HUES64 (cell line): ENCODE measurements around the gene ITIH1. TPM values are rescaled to one million over a fixed set of nuclear protein-coding genes. Genes with fewer than 3 reads are reported as not detected.
"Not testable (repeated sequence)": the region's sequence is repeated elsewhere in the genome, so short reads cannot be mapped to it uniquely, and the experiment has no call there.

Source experiments
- H3K27ac ChIP-seq: 2 replicates; pipeline ENCODE4 v1.7.0; 2013; ENCODE audit warnings: low read depth, low read length, inconsistent platforms
- H3K27me3 ChIP-seq: 2 replicates; pipeline ENCODE4 v1.6.1; 2013; ENCODE audit warnings: mild to moderate bottlenecking, low read length; ENCODE audit not compliant: insufficient read depth
- H3K36me3 ChIP-seq: 2 replicates; pipeline ENCODE4 v1.6.1; 2013; ENCODE audit warnings: mild to moderate bottlenecking, low read length; ENCODE audit not compliant: insufficient read depth
- H3K4me1 ChIP-seq: 2 replicates; pipeline ENCODE4 v1.6.1; 2013; ENCODE audit warnings: mild to moderate bottlenecking, low read length, moderate library complexity; ENCODE audit not compliant: insufficient read depth
- H3K4me3 ChIP-seq: 2 replicates; pipeline ENCODE4 v1.5.1; 2013; ENCODE audit warnings: mild to moderate bottlenecking, low read length, moderate library complexity
- H3K9ac ChIP-seq: 2 replicates; pipeline ENCODE4 v1.6.1; 2013; ENCODE audit warnings: mild to moderate bottlenecking, low read depth, low read length
- H3K9me3 ChIP-seq: 2 replicates; pipeline ENCODE4 v1.6.1; 2013; ENCODE audit warnings: low read depth, low read length; ENCODE audit not compliant: insufficient read depth
- WGBS: fragments of 150-250, 120-280 bp; methylation state at CpG from one replicate; pipeline ENCODE4 v1.1.7; 2013; ENCODE audit warnings: missing lambda C conversion rate; 5-methylcytosine and 5-hydroxymethylcytosine counted together
- polyA plus RNA-seq, 2 experiments: library from polyadenylated mRNA; stranded (reverse); fragments of 50-300 nt; gene quantifications; one replicate each; pipeline ENCODE4 v1.2.3, GENCODE V29; 2013

Gene ITIH1
- not detected for polyA plus RNA-seq (2013, experiment 1 of 2)
- not detected for polyA plus RNA-seq (2013, experiment 2 of 2)

- H3K4me1 ChIP-seq: 0 out of 2 replicates have a peak, but pooled peaks cover 6% of the 10 kb centered on the region
- no peaks in the 10 kb centered on the region for H3K9me3 ChIP-seq
- peaks cover 3% of the 10 kb centered on the region; the same call in 1 of the 2 replicates for H3K27me3 ChIP-seq
- no peak within 1 kb of the TSS for H3K27ac ChIP-seq
- WGBS: 91% methylated on average over 12 of the region's 12 CpGs
- H3K9ac ChIP-seq: no peak within 1 kb of the TSS
- no peaks in the 10 kb centered on the region for H3K36me3 ChIP-seq
- H3K4me3 ChIP-seq: no peak within 1 kb of the TSS
Observed at GRCh38 chr3:52777127-52777958, at the start of gene ITIH1. Gene ITIH1, plus strand, starts transcription at chr3:52777599. Its CDS starts 17 bp downstream, at chr3:52777616.

- WGBS: 94% methylated on average over 3 of the region's 3 CpGs
- H3K27me3 ChIP-seq, H3K27ac ChIP-seq, H3K9me3 ChIP-seq, H3K4me3 ChIP-seq, H3K9ac ChIP-seq, H3K4me1 ChIP-seq: not testable (repeated sequence)
- peaks cover 40% of the 10 kb centered on the region for H3K36me3 ChIP-seq
Observed at GRCh38 chr3:52728753-52729152, 48.6 kb upstream of the ITIH1 start.

- no peak overlapping the region for H3K27ac ChIP-seq
- peaks cover 55% of the 10 kb centered on the region for H3K36me3 ChIP-seq
Observed at GRCh38 chr3:52730681-52731080, 46.7 kb upstream of the ITIH1 start.

GRCh38 chr3:52731590-52731989 lies 45.8 kb upstream of the ITIH1 start:
- Histone ChIP-seq H3K4me1 (no peaks in the 10 kb centered on the region), H3K9ac (no peak overlapping the region), H3K27ac (no peak overlapping the region), H3K36me3 (peaks cover 63% of the 10 kb centered on the region), H3K27me3 (no peaks in the 10 kb centered on the region), H3K4me3 (no peak overlapping the region), H3K9me3 (no peaks in the 10 kb centered on the region)
- 91% methylated on average over 14 of the region's 14 CpGs for WGBS

More at GRCh38 chr3:52730681-52731080, 46.7 kb upstream of the ITIH1 start:
- H3K9ac ChIP-seq: no peak overlapping the region
- H3K4me3 ChIP-seq: no peak overlapping the region
- no peaks in the 10 kb centered on the region for H3K9me3 ChIP-seq
- no peaks in the 10 kb centered on the region for H3K27me3 ChIP-seq
- H3K4me1 ChIP-seq: no peaks in the 10 kb centered on the region

GRCh38 chr3:52733256-52733891 lies 44.0 kb upstream of the ITIH1 start:
- Histone ChIP-seq H3K36me3 (peaks cover 78% of the 10 kb centered on the region), H3K4me1 (no peaks in the 10 kb centered on the region), H3K27me3 (no peaks in the 10 kb centered on the region), H3K27ac (no peak overlapping the region), H3K9ac (no peak overlapping the region), H3K9me3 (no peaks in the 10 kb centered on the region), H3K4me3 (no peak overlapping the region)
- WGBS: 90% methylated on average over 10 of the region's 10 CpGs

- Histone ChIP-seq H3K9me3 (no peaks in the 10 kb centered on the region), H3K4me3 (no peak overlapping the region), H3K27me3 (no peaks in the 10 kb centered on the region), H3K36me3 (peaks cover 92% of the 10 kb centered on the region), H3K4me1 (no peaks in the 10 kb centered on the region), H3K27ac (no peak overlapping the region), H3K9ac (no peak overlapping the region)
- WGBS: 97% methylated on average over 1 of the region's 1 CpG
Observed at GRCh38 chr3:52739730-52740129, 37.7 kb upstream of the ITIH1 start.

GRCh38 chr3:52742418-52743041 lies 34.9 kb upstream of the ITIH1 start:
- Histone ChIP-seq H3K27ac (no peak overlapping the region), H3K9me3 (no peaks in the 10 kb centered on the region), H3K27me3 (no peaks in the 10 kb centered on the region), H3K4me3 (no peak overlapping the region), H3K36me3 (peaks cover 93% of the 10 kb centered on the region), H3K4me1 (no peaks in the 10 kb centered on the region), H3K9ac (no peak overlapping the region)
- 93% methylated on average over 3 of the region's 3 CpGs for WGBS

GRCh38 chr3:52743152-52743551 lies 34.2 kb upstream of the ITIH1 start:
- Histone ChIP-seq H3K27me3 (no peaks in the 10 kb centered on the region), H3K36me3 (peaks cover 93% of the 10 kb centered on the region), H3K9me3 (no peaks in the 10 kb centered on the region), H3K4me1 (no peaks in the 10 kb centered on the region), H3K9ac (no peak overlapping the region), H3K27ac (no peak overlapping the region), H3K4me3 (no peak overlapping the region)
- 96% methylated on average over 5 of the region's 5 CpGs for whole genome bisulfite sequencing

- H3K27me3 ChIP-seq: no peaks in the 10 kb centered on the region
- no peak overlapping the region for H3K27ac ChIP-seq
- H3K9me3 ChIP-seq: no peaks in the 10 kb centered on the region
- peaks cover 93% of the 10 kb centered on the region for H3K36me3 ChIP-seq
- no peak overlapping the region for H3K4me3 ChIP-seq
- 92% methylated on average over 2 of the region's 2 CpGs for WGBS
- no peaks in the 10 kb centered on the region for H3K4me1 ChIP-seq
- no peak overlapping the region for H3K9ac ChIP-seq
Observed at GRCh38 chr3:52743721-52744120, 33.7 kb upstream of the ITIH1 start.

GRCh38 chr3:52752045-52752660 lies 25.2 kb upstream of the ITIH1 start:
- peaks cover 86% of the 10 kb centered on the region for H3K36me3 ChIP-seq
- H3K4me1 ChIP-seq: no peaks in the 10 kb centered on the region
- no peak overlapping the region for H3K9ac ChIP-seq
- no peaks in the 10 kb centered on the region for H3K9me3 ChIP-seq
- no peaks in the 10 kb centered on the region for H3K27me3 ChIP-seq
- no peak overlapping the region for H3K27ac ChIP-seq
- H3K4me3 ChIP-seq: no peak overlapping the region
- WGBS: 93% methylated on average over 3 of the region's 3 CpGs

GRCh38 chr3:52754373-52754772 lies 23.0 kb upstream of the ITIH1 start:
- Histone ChIP-seq H3K36me3 (peaks cover 89% of the 10 kb centered on the region), H3K4me1 (no peaks in the 10 kb centered on the region)
- WGBS: 99% methylated on average over 4 of the region's 4 CpGs

More at GRCh38 chr3:52754373-52754772, 23.0 kb upstream of the ITIH1 start:
- Histone ChIP-seq H3K27me3 (no peaks in the 10 kb centered on the region), H3K27ac (no peak overlapping the region), H3K9ac (no peak overlapping the region), H3K9me3 (no peaks in the 10 kb centered on the region), H3K4me3 (no peak overlapping the region)
